HFF-Myc (cell line): ENCODE data around the gene USP17L21.
"Not testable (repeated sequence)": the region's sequence is repeated elsewhere in the genome, so short reads cannot be mapped to it uniquely, and the experiment has no call there.

ENCODE experiments used
- DNase-seq: peaks from one replicate; pipeline ENCODE4 v3.0.0-alpha.2; 2011; ENCODE audit warnings: low read depth; ENCODE audit errors: extremely low read depth
- H3K4me3 ChIP-seq: replicated peaks from 2 replicates; pipeline ENCODE4 v1.5.1; 2011; ENCODE audit warnings: low read depth, mild to moderate bottlenecking, control low read depth, low read length

Gene USP17L21, protein sequence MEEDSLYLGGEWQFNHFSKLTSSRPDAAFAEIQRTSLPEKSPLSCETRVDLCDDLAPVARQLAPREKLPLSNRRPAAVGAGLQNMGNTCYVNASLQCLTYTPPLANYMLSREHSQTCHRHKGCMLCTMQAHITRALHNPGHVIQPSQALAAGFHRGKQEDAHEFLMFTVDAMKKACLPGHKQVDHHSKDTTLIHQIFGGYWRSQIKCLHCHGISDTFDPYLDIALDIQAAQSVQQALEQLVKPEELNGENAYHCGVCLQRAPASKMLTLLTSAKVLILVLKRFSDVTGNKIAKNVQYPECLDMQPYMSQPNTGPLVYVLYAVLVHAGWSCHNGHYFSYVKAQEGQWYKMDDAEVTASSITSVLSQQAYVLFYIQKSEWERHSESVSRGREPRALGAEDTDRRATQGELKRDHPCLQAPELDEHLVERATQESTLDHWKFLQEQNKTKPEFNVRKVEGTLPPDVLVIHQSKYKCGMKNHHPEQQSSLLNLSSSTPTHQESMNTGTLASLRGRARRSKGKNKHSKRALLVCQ

DNA sequence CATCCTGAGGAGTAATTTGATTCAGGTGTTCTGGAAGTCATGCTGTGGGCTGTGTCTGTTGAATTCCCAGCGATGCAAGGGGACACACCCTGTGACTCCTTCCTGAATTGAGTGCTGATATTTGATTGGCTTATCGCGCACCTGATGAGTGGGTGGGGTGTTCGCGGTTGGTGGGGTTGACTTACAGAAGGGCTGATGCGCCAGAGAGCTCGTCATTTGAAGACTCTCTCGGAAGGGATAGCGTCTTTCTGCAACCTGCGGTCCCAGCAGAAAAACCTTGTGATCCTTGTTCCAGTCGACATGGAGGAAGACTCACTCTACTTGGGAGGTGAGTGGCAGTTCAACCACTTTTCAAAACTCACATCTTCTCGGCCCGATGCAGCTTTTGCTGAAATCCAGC lies at the start of gene USP17L21:
USP17L21 (plus strand) TSS at position 301 of the 400 bp plus-strand sequence; CDS start at position 301, 0 bp downstream.
- DNase-seq, H3K4me3 ChIP-seq: not testable (repeated sequence)

DNA sequence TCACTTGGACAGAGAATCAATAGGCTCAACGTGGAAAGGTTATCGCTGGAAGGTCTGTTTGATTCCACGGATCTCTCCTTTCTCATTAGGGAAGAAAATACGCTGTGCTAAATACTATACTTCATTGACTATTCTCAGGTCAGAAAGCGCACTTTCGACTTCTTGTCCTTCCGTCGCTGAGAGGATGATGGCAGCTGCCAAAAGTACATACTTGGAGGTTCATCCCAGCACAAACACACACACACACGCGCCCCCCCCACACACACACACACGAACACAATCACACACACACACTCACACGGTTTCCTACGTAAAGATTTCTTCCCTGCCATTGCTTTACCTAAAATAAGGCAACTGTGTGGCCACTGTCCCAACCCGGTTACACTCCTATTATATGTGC lies 48.0 kb upstream of the USP17L21 start:
- DNase-seq, H3K4me3 ChIP-seq: not testable (repeated sequence)

DNA sequence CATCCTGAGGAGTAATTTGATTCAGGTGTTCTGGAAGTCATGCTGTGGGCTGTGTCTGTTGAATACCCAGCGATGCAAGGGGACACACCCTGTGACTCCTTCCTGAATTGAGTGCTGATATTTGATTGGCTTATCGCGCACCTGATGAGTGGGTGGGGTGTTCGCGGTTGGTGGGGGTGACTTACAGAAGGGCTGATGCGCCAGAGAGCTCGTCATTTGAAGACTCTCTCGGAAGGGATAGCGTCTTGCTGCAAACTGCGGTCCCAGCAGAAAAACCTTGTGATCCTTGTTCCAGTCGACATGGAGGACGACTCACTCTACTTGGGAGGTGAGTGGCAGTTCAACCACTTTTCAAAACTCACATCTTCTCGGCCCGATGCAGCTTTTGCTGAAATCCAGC lies 47.6 kb upstream of the USP17L21 start, which contains the start of gene USP17L11:
USP17L11 (plus strand) TSS at position 301 of the 400 bp plus-strand sequence; CDS start at position 301, 0 bp downstream.
- H3K4me3 ChIP-seq, DNase-seq: not testable (repeated sequence)

DNA sequence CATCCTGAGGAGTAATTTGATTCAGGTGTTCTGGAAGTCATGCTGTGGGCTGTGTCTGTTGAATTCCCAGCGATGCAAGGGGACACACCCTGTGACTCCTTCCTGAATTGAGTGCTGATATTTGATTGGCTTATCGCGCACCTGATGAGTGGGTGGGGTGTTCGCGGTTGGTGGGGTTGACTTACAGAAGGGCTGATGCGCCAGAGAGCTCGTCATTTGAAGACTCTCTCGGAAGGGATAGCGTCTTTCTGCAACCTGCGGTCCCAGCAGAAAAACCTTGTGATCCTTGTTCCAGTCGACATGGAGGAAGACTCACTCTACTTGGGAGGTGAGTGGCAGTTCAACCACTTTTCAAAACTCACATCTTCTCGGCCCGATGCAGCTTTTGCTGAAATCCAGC lies 42.8 kb upstream of the USP17L21 start, which contains the start of gene USP17L12:
USP17L12 (plus strand) TSS at position 301 of the 400 bp plus-strand sequence; CDS start at position 301, 0 bp downstream.
- not testable (repeated sequence) for DNase-seq, H3K4me3 ChIP-seq

DNA sequence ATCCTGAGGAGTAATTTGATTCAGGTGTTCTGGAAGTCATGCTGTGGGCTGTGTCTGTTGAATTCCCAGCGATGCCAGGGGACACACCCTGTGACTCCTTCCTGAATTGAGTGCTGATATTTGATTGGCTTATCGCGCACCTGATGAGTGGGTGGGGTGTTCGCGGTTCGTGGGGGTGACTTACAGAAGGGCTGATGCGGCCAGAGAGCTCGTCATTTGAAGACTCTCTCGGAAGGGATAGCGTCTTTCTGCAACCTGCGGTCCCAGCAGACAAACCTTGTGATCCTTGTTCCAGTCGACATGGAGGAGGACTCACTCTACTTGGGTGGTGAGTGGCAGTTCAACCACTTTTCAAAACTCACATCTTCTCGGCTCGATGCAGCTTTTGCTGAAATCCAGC lies 38.1 kb upstream of the USP17L21 start, which contains the start of gene USP17L13:
USP17L13 (plus strand) TSS at position 301 of the 400 bp plus-strand sequence; CDS start at position 301, 0 bp downstream.
- H3K4me3 ChIP-seq, DNase-seq: not testable (repeated sequence)

DNA sequence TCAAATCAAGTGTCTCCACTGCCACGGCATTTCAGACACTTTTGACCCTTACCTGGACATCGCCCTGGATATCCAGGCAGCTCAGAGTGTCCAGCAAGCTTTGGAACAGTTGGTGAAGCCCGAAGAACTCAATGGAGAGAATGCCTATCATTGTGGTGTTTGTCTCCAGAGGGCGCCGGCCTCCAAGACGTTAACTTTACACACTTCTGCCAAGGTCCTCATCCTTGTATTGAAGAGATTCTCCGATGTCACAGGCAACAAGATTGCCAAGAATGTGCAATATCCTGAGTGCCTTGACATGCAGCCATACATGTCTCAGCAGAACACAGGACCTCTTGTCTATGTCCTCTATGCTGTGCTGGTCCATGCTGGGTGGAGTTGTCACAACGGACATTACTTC lies 32.4 kb upstream of the USP17L21 start:
- not testable (repeated sequence) for H3K4me3 ChIP-seq, DNase-seq

DNA sequence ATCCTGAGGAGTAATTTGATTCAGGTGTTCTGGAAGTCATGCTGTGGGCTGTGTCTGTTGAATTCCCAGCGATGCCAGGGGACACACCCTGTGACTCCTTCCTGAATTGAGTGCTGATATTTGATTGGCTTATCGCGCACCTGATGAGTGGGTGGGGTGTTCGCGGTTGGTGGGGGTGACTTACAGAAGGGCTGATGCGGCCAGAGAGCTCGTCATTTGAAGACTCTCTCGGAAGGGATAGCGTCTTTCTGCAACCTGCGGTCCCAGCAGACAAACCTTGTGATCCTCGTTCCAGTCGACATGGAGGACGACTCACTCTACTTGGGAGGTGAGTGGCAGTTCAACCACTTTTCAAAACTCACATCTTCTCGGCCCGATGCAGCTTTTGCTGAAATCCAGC lies 28.6 kb upstream of the USP17L21 start, which contains the start of gene USP17L15:
USP17L15 (plus strand) TSS at position 301 of the 400 bp plus-strand sequence; CDS start at position 301, 0 bp downstream.
- not testable (repeated sequence) for H3K4me3 ChIP-seq, DNase-seq

DNA sequence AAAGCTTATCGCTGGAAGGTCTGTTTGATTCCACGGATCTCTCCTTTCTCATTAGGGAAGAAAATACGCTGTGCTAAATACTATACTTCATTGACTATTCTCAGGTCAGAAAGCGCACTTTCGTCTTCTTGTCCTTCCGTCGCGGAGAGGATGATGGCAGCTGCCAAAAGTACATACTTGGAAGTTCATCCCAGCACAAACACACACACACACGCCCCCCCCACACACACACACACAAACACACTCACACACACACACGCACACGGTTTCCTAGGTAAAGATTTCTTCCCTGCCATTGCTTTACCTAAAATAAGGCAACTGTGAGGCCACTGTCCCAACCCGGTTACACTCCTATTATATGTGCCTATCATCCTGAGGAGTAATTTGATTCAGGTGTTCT lies 24.2 kb upstream of the USP17L21 start:
- not testable (repeated sequence) for DNase-seq, H3K4me3 ChIP-seq

DNA sequence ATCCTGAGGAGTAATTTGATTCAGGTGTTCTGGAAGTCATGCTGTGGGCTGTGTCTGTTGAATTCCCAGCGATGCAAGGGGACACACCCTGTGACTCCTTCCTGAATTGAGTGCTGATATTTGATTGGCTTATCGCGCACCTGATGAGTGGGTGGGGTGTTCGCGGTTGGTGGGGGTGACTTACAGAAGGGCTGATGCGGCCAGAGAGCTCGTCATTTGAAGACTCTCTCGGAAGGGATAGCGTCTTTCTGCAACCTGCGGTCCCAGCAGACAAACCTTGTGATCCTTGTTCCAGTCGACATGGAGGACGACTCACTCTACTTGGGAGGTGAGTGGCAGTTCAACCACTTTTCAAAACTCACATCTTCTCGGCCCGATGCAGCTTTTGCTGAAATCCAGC lies 19.1 kb upstream of the USP17L21 start, which contains the start of gene USP17L17:
USP17L17 (plus strand) TSS at position 301 of the 400 bp plus-strand sequence; CDS start at position 301, 0 bp downstream.
- not testable (repeated sequence) for DNase-seq, H3K4me3 ChIP-seq

DNA sequence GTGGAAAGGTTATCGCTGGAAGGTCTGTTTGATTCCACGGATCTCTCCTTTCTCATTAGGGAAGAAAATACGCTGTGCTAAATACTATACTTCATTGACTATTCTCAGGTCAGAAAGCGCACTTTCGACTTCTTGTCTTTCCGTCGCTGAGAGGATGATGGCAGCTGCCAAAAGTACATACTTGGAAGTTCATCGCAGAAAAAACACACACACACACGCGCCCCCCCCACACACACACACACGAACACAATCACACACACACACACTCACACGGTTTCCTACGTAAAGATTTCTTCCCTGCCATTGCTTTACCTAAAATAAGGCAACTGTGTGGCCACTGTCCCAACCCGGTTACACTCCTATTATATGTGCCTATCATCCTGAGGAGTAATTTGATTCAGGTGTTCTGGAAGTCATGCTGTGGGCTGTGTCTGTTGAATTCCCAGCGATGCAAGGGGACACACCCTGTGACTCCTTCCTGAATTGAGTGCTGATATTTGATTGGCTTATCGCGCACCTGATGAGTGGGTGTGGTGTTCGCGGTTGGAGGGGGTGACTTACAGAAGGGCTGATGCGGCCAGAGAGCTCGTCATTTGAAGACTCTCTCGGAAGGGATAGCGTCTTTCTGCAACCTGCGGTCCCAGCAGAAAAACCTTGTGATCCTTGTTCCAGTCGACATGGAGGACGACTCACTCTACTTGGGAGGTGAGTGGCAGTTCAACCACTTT lies 14.6 kb upstream of the USP17L21 start, which contains the start of gene USP17L18:
USP17L18 (plus strand) TSS at position 678 of the 728 bp plus-strand sequence; CDS start at position 678, 0 bp downstream.
- H3K4me3 ChIP-seq, DNase-seq: not testable (repeated sequence)

DNA sequence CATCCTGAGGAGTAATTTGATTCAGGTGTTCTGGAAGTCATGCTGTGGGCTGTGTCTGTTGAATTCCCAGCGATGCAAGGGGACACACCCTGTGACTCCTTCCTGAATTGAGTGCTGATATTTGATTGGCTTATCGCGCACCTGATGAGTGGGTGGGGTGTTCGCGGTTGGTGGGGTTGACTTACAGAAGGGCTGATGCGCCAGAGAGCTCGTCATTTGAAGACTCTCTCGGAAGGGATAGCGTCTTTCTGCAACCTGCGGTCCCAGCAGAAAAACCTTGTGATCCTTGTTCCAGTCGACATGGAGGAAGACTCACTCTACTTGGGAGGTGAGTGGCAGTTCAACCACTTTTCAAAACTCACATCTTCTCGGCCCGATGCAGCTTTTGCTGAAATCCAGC lies 9.6 kb upstream of the USP17L21 start, which contains the start of gene USP17L19:
USP17L19 (plus strand) TSS at position 301 of the 400 bp plus-strand sequence; CDS start at position 301, 0 bp downstream.
- not testable (repeated sequence) for H3K4me3 ChIP-seq

DNA sequence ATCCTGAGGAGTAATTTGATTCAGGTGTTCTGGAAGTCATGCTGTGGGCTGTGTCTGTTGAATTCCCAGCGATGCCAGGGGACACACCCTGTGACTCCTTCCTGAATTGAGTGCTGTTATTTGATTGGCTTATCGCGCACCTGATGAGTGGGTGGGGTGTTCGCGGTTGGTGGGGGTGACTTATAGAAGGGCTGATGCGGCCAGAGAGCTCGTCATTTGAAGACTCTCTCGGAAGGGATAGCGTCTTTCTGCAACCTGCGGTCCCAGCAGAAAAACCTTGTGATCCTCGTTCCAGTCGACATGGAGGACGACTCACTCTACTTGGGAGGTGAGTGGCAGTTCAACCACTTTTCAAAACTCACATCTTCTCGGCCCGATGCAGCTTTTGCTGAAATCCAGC lies 4.8 kb upstream of the USP17L21 start, which contains the start of gene USP17L20:
USP17L20 (plus strand) TSS at position 301 of the 400 bp plus-strand sequence; CDS start at position 301, 0 bp downstream.
- DNase-seq, H3K4me3 ChIP-seq: not testable (repeated sequence)

More for the DNA sequence above, 9.6 kb upstream of the USP17L21 start, which contains the start of gene USP17L19:
- DNase-seq: not testable (repeated sequence)

DNA sequence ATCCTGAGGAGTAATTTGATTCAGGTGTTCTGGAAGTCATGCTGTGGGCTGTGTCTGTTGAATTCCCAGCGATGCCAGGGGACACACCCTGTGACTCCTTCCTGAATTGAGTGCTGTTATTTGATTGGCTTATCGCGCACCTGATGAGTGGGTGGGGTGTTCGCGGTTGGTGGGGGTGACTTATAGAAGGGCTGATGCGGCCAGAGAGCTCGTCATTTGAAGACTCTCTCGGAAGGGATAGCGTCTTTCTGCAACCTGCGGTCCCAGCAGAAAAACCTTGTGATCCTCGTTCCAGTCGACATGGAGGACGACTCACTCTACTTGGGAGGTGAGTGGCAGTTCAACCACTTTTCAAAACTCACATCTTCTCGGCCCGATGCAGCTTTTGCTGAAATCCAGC lies 4.6 kb downstream of the USP17L21 start, which contains the start of gene USP17L22:
USP17L22 (plus strand) TSS at position 301 of the 400 bp plus-strand sequence; CDS start at position 301, 0 bp downstream.
- not testable (repeated sequence) for DNase-seq, H3K4me3 ChIP-seq

DNA sequence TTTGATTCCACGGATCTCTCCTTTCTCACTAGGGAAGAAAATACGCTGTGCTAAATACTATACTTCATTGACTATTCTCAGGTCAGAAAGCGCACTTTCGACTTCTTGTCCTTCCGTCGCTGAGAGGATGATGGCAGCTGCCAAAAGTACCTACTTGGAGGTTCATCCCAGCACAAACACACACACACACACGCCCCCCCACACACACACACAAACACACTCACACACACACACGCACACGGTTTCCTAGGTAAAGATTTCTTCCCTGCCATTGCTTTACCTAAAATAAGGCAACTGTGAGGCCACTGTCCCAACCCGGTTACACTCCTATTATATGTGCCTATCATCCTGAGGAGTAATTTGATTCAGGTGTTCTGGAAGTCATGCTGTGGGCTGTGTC lies 9.0 kb downstream of the USP17L21 start:
- H3K4me3 ChIP-seq, DNase-seq: not testable (repeated sequence)
